GM13976 (cell line): ENCODE data around the gene ZC3H7B.

Experiments
- DNase-seq: peaks from one replicate; pipeline ENCODE4 v3.0.0; 2012; ENCODE audit warnings: low spot score
- CTCF ChIP-seq: IDR thresholded peaks from 2 replicates; pipeline ENCODE4 v1.5.1; 2012; ENCODE audit warnings: borderline replicate concordance, mild to moderate bottlenecking; ENCODE audit not compliant: insufficient read depth; ENCODE audit errors: extremely low read depth, missing control alignments, control extremely low read depth
- in situ Hi-C: fragments of 300-500 bp; cut with MboI; formaldehyde crosslinking; loops from one replicate; pipeline ENCODE4 v1.12.0; 2022; ENCODE audit warnings: low sequenced_read_pairs, mixed read lengths, inconsistent platforms; ENCODE audit not compliant: unreplicated experiment

ZC3H7B gene

GRCh38 chr22:41362615-41363014 lies 61.3 kb downstream of the ZC3H7B start:
- in situ Hi-C loops: no loop called here
- DNase-seq: no peak
- no peak for TF ChIP-seq CTCF

GRCh38 chr22:41364233-41364632 lies 62.9 kb downstream of the ZC3H7B start:
- no peak for TF ChIP-seq CTCF
- in situ Hi-C loops: no loop called here
- DNase-seq: no peak

GRCh38 chr22:41364955-41365354 lies 63.6 kb downstream of the ZC3H7B start:
- TF ChIP-seq CTCF: no peak
- in situ Hi-C loops: no loop called here
- DNase-seq: no peak

- no peak for DNase-seq
- TF ChIP-seq CTCF: no peak
- in situ Hi-C loops: no loop called here
Measured at GRCh38 chr22:41365425-41365824, 64.1 kb downstream of the ZC3H7B start.

GRCh38 chr22:41366323-41367029 lies 65.2 kb downstream of the ZC3H7B start:
- in situ Hi-C loops: no loop called here
- no peak for TF ChIP-seq CTCF
- DNase-seq: no peak

GRCh38 chr22:41367039-41367679 lies 65.8 kb downstream of the ZC3H7B start:
- peak; percentile 59 for DNase-seq
- in situ Hi-C loops: no loop called here

More at GRCh38 chr22:41367039-41367679, 65.8 kb downstream of the ZC3H7B start:
- TF ChIP-seq CTCF: no peak
